Hippocampal formation (tissue), 2 donors: ENCODE measurements around the gene ZNF79.

ENCODE experiments used
- DNase-seq, 2 donors: peaks; one replicate each; lab custom pipeline; 2025; lab: John Stamatoyannopoulos, UW

ZNF79 gene

DNA sequence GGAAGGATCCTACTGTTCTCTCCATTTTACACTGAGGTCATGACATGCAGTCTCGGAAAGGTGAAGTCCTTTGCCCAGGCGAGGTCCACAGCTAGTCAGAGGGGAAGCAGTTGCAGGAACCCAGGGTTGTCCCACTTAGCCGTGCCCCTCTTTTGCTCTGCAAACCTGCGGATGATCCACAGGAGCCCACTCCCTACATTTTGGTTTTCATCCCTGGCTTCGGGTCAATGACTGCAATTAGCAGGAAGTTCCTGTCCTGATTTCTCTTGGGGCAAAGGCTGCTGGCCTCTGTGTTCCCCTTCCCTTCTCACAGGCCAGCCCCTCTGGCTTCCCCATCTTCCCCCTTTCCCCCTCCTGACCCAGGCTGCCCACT is 25.9 kb upstream of the ZNF79 start:
- DNase-seq, result no peak

DNA sequence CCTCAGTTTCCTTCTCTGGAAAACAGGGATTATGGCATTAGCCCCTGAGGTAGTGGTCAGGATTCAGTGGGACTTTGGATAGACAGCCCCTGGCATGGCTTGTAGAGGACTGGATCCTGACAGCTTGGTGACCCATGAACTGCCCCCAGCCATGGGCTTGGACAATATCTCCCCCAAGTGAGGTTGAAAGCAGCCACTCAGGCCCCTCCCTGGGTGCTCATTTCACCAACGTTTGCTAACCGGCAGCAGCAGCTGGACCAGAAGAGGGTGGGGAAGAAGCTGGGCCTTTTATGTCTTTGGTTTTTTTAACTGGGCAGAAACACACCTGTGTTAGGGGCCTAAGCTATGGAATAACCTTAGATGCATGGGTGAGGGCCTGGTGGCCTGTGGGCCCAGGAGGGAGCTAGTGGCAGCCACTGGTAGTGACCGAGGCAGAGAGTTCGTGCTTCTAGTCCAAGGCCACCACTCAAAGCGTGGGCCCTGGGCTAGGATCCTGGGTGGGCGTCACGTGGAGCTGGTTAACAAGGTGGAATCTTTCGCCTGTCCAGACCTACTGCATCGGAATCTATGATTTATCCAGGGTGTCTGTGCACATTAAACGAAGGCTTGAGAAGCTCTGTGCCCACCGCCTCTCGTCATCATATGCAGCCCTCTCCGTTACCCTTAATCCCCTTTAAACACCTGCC is 25.3 kb upstream of the ZNF79 start:
- DNase-seq, result no peak

DNA sequence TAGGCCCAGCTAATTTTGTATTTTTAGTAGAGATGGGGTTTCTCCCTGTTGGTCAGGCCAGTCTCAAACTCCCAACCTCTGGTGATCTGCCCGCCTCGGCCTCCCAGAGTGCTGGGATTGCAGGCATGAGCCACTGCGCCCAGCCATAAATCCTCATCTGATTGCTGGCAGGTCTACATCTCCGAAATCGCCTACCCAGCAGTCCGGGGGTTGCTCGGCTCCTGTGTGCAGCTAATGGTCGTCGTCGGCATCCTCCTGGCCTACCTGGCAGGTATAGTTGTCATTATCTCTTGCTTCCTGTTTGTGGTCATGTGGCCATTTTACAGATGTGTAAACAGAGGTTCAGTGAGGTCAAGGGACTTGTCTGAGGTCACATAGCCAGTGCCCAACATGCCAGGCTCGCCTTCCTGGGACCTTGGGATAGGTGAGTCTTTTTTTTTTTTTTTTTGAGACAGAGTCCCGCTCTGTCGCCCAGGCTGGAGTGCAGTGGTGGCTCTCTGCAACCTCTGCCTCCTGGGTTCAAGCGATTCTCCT is 24.4 kb upstream of the ZNF79 start:
- DNase-seq, result no peak

DNA sequence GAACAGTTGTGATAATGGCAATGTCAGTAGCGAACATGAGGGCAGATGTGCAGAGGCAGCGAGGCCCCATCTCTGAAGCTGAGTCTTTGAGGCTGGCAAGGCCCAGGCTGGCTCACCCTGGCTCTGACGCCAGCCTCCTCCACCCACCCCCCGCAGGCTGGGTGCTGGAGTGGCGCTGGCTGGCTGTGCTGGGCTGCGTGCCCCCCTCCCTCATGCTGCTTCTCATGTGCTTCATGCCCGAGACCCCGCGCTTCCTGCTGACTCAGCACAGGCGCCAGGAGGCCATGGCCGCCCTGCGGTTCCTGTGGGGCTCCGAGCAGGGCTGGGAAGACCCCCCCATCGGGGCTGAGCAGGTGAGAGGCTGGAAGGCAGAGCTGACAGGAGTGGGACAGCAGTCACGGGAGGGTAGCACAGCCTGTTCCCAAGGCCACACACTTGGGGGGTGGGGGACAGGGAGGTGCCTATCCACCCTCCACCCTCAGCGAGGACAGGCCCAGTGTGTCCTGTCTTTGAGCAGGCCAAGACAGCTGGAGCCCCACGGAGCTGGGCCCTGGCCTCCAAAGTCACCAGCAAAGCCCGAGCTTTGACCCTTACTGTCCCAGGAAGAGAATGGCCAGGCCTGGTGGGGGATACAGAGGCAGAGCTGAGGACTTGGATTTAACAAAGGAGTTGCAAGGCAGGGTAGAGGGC is 21.6 kb upstream of the ZNF79 start:
- no peak for DNase-seq

DNA sequence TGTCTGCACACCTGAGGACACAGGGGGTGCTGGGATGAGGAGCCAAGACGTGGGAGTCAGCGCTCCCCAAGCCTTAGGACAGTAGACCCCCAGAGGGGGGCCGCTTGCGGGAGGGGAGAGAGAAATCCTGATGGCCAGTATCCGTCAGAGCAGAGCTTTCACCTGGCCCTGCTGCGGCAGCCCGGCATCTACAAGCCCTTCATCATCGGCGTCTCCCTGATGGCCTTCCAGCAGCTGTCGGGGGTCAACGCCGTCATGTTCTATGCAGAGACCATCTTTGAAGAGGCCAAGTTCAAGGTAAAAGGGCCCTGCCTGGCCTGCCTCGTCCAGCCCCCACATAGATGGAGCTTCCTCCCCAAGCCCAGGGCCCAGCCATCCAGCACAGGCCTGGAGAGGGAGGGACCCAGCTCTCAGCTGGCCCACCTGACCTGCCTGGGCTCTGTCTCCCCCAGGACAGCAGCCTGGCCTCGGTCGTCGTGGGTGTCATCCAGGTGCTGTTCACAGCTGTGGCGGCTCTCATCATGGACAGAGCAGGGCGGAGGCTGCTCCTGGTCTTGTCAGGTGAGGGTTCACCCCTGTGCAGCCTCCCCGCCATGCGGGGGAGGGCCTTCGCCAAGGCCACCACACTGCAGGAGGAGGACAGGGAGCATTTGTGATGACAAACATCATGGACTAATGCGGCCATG is 20.5 kb upstream of the ZNF79 start:
- DNase-seq, result no peak

DNA sequence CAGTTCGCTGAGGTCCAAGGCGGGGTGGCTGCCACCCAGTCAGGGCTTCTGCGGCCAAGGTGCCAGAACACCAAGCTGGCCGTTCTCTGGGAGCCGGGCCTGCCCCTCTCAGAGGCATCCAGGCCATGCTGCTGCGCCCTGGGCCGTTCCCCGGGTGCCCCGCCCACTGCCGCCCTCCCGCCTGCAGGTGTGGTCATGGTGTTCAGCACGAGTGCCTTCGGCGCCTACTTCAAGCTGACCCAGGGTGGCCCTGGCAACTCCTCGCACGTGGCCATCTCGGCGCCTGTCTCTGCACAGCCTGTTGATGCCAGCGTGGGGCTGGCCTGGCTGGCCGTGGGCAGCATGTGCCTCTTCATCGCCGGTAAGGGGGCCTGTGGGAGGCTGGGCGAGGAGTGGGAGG is 19.6 kb upstream of the ZNF79 start:
- no peak for DNase-seq

DNA sequence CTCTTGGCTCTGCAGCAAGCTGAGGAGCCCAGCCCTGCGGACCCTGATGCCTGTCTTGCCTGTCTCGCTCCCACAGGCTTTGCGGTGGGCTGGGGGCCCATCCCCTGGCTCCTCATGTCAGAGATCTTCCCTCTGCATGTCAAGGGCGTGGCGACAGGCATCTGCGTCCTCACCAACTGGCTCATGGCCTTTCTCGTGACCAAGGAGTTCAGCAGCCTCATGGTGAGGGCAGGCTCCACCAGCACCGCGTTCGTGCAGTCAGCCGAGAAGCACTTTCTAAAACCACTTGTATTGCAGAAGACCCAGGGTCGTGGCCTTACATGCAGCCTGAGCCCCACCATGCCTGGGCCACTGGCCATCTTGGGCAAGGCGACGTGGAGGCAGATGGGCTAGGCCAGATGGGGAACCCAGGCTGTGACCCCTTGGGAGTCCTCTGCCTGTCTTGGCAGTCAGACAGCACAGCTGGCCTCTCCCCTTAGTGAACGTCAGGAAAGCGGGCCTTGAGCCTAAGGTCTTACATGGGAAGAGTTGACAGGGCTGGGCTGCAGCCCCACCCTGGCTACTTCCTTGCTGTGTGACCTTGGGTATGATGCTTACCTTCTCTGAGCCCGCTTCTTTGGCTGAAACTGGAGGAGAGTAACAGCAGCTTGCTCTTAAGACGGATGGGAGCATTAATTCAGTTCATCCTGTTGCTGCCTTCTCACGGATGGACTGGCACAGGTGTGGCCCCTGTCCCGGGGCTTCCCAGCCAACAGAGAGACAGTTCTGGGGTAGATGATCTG is 18.6 kb upstream of the ZNF79 start:
- no peak for DNase-seq

DNA sequence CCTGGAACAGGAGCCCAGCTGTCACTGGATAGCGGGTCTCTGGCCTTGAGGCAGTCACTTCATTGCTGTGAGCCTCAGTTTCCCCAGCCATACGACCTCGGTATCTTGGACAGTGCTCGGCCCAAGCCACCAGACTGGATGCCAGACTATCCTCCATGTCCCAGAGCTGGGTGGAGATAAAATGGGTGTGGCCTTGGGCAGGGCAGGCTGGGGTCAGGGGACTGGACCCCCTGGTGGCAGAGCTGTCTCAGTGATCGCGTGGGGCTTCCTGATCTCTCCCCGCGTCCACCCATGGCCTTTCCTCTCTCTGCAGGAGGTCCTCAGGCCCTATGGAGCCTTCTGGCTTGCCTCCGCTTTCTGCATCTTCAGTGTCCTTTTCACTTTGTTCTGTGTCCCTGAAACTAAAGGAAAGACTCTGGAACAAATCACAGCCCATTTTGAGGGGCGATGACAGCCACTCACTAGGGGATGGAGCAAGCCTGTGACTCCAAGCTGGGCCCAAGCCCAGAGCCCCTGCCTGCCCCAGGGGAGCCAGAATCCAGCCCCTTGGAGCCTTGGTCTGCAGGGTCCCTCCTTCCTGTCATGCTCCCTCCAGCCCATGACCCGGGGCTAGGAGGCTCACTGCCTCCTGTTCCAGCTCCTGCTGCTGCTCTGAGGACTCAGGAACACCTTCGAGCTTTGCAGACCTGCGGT is 17.2 kb upstream of the ZNF79 start:
- DNase-seq, result no peak

DNA sequence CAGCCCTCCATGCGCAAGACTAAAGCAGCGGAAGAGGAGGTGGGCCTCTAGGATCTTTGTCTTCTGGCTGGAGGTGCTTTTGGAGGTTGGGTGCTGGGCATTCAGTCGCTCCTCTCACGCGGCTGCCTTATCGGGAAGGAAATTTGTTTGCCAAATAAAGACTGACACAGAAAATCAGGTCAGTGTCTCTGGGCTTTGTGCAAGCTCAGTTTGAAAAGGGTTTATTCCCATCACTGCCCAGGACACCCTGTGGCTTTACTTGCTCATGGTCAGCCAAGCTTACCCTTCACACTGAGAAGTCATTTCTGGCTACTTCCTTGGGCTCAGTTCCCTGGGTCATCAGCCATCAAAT is 16.7 kb upstream of the ZNF79 start:
- no peak for DNase-seq

DNA sequence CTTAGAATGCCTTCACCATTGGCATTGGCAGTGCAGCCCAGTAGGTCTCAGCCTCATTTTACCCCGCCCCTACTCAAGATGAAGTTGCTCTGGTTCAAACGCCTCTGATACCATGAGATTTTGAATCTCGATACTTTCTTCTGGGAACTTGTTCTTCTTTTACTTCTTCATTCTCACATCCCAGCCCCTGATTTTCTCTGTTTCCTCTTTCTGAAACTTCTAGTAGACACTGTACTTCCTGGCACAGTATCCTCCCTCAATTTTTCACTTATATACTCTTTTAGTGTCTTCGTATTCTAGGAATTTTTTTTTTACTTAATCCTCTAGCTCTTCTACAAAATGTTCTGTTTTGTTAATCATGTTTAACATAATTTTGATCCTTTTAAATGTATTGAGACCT is 13.1 kb upstream of the ZNF79 start:
- no peak for DNase-seq

DNA sequence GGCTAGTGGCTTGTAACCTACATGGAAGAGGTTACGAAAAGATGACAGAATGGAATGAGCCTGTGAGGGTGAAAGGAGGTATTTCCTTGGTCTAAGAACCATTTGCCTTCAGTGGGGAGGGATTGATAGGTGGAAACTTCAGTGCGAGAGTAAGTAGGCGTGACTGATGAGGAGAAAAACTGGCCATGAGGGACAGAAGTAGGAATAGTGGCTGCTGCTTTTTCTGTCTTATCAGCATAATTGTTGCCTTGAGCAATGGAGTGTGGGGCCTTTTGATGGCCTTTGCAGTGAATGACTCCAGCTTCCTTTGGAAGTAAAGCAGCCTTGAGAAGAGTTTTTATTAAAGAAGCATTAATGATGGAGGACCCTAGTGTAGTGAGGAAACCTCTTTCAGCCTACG is 9.0 kb upstream of the ZNF79 start:
- no peak for DNase-seq

DNA sequence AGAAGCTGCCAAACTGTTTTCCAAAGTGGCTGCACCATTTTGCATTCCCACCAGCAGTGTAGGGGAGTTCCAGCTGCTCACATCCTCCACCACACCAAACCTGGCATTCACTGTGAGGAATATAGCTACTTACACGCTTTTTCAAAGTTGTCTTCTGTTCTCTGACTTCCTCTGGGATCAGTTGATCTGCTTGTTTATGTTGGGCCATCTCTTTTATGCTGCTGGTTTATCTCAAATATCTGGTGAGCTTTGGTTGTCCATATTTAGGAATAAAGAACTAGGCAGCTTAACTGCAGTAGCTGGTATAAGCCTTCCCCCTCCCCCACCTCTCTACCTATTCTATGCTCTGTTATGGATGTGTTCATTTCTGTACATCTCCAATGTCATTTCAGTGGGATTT is 8.5 kb upstream of the ZNF79 start:
- no peak for DNase-seq

DNA sequence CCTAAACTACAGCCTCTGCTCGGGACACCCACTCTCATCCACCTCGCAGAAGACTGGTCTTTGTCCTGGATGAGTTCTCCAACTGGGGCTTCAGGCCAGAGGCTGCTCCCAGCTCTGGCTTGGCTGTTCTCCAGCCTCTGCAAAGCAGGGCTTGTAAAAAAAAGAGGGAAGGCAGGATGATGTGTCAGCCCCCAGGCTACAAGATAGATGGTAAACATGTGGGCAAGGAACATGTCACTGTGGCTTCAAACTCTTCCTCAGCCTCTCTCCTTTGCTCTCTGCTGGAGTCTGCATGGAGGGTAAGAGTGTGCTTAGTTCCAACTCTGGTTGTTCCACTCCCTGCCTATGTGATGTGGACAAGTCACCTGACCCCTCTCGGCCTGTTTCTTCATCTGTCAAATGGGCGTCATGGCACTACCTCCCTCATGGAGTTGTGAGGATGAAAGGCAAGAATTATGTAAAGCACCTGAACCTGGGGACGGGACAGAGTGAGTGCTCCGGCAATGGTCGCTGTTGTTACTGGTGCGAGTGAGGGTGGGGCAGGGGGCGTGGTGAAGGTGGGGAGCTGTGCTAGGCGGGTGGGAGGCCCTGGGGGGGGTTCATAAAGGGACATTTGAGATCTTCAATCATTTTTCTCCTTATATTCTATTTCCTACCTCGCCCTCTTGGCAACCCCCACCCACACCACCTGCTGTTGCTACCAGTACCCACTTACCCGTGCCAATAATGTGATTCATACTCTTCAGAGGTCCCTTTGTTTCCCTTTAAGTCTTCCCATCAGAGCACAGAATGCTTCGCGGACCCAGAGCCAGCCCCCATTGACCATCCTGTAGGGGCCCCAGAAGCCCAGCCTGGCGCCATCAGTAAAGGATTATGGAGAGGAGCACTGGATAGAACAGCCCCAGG is 6.8 kb upstream of the ZNF79 start:
- no peak for DNase-seq

DNA sequence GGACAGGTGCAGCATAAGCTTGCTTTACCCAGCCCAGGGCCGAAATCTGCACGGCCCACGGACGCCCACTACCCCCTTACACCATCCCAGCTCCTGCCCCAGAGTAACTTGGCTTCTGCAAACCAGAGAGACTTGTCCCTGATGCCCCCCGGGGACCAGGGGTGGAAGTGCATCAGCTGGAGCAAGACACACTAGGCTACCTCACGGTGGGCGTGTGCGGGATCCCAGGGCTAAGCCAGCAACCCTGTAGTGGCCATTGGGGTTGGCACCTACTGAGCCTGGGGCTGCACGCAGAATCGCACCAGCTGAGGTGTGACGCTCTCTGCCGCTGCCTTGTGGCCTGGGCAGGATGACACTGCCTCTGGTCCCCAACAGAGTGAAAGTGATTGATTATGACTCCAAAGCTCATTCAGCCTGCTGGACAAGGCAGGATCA is 6.1 kb upstream of the ZNF79 start:
- no peak for DNase-seq

DNA sequence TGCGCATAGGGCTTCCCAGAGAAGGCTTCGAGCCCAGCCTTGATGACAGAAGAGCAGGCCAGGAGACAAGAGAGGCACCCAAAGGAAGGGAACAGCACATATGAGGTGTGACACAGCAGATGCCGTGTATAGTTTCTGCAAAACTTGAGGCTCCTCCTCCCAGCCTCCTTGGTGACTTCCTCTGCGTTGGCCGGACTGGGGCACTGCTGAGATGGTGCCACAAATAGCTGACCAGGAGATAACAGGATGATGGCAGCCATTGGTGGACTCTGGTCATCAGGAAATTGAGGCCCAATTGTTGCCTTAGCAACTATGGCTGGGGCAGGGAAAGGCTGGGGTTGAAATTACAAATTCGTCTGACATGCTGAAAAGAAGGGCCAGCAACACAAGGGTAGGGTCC is 4.8 kb upstream of the ZNF79 start:
- DNase-seq, result no peak

DNA sequence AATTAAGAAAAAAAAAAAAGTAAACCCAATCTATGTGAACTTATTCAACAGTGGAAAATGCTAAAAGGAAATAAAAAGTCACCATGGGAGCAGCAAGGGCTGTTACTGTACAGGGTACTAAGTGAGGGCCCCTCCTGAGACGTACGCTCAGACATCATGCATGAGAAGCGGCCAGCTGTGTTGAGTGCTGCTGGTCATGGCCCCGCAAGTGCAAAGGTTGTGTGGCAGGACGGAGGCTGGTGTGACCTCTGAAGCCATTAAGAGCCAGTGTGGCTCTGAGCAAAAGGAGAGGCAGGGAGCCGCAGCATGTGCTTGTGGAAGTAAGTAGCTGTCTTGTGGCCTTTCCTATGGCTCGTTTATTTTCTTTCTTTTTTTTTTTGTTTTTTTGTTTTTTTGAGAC is 3.1 kb upstream of the ZNF79 start:
- no peak for DNase-seq

DNA sequence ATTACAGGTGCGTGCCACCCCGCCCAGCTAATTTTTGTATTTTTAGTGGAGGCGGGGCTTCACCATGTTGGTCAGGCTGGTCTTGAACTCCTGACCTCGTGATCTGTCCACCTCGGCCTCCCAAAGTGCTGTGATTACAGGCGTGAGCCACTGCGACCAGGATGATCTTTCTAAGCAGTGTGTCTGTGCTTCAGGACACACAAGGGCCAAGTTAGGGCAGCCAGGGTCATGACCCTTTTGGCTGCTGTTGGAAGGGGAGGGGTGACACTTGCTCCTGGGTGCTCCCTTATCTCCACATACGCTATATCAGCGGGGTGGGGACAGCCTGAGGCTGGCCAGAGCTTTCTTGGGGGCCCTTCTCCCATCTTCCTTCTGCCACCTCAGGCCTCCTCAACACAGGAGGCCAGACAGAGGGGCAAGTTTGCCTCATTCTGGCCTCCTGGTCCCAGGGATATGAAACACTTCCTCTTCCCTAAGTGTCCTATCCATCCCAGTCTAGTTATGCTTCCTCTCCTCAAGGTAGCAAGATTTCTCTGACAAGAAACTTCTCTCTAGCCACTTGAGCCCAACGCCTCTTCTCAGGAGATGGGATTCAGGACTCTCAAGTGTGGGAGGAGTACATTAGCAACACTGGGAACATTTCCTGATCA is 1.9 kb upstream of the ZNF79 start:
- DNase-seq, result no peak

DNA sequence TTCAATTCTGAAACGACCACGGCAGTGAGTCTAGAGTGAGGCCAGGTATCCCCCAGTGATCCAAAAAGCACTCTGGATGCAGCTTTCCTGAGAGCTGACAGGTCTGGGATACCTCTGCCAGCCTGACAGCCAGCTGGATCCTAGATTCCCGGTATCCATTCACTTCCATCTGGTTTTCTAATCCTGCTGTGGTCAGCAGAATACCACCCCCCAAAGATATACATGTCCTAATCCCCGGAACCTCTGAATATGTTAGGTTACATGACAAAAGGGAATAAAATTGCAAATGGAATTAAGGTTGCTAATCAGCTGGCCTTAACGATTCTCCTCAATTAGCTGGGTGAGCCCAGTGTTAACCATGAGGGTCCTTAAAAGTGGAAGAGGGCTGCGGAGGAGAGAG is 1.4 kb upstream of the ZNF79 start:
- DNase-seq, result no peak

DNA sequence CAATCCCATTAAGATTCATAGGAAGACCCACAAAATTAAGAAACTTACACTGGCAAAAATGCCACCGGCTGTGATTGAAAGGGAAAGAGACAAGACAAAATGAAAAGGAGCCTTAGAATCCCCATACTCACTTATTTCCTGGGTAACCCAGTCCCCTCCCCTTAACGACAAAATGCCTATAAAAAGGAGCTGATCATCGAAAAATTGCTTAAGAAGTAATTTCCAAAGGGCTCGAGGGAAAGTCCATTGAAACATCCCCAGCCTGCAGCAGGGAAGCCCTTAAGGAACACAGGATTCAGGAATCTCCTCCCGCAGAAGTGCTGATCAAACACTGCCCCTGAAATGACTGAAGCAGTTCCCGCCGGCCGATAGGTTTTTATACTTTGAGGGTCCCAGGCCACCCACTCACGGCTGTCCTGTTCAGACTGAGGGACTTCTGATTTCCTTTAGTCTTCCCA is 677 bp upstream of the ZNF79 start:
- no peak for DNase-seq

DNA sequence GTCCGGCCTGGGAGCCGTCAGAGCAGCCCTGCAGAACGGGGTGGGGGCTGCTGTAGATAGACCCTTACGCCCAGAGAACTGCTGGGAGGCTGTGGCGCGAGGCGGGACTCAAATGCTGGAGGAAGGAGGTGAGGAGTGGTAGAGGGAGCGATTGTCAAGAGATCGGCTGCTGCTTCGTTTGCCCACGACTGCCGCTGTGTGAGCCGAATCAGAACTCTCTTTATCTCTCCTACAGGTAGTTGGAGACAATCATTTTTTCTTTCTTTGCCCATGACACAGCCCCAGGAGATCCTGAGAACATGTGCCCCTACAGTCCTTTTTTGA is 456 bp downstream of the ZNF79 start:
- DNase-seq, result no peak
